WTC11 (cell line): ENCODE data around the gene LGR4. TPM values are rescaled to one million over a fixed set of nuclear protein-coding genes. Genes with fewer than 3 reads are reported as not detected.

Experiments used
- ATAC-seq: fragments of 200-7000 bp; cut with Tn5 transposase; 2 replicates; pipeline ENCODE4 v1.10.0; 2021; ENCODE audit warnings: mild to moderate bottlenecking, moderate library complexity
- CTCF ChIA-PET: fragments of 300-600 bp; sonication (Branson Sonifier 250); formaldehyde crosslinking; loops from one replicate; lab custom pipeline; 2021; ENCODE audit warnings: antibody characterized with exemption; lab: Charles Lee
- POLR2A ChIA-PET: fragments of 350-600 bp; sonication (Branson Sonifier 250); formaldehyde crosslinking; loops from one replicate; lab custom pipeline; 2021; ENCODE audit warnings: antibody characterized with exemption; lab: Charles Lee
- DNase-seq: peaks from one replicate; pipeline ENCODE4 v3.0.0; 2021; ENCODE audit warnings: low spot score
- H3K27ac Mint-ChIP-seq: 2 replicates; pipeline ENCODE4 v1.8.0; 2021; ENCODE audit warnings: mixed read lengths
- H3K27me3 Mint-ChIP-seq: 2 replicates; pipeline ENCODE4 v1.8.0; 2021; ENCODE audit warnings: low read depth, mild to moderate bottlenecking, moderate library complexity, mixed read lengths
- H3K36me3 Mint-ChIP-seq: 2 replicates; pipeline ENCODE4 v1.8.0; 2021; ENCODE audit warnings: mixed read lengths
- H3K4me1 Mint-ChIP-seq: 2 replicates; pipeline ENCODE4 v1.8.0; 2022; ENCODE audit warnings: mixed read lengths
- H3K4me3 Mint-ChIP-seq: 2 replicates; pipeline ENCODE4 v1.8.0; 2021; ENCODE audit warnings: mild to moderate bottlenecking, moderate library complexity, mixed read lengths
- H3K9me3 Mint-ChIP-seq: 2 replicates; pipeline ENCODE4 v1.8.0; 2021; ENCODE audit warnings: mixed read lengths
- ATF3 ChIP-seq: sonication (generic); formaldehyde crosslinking; conservative IDR thresholded peaks from 2 replicates; pipeline ENCODE4 v1.8.1; 2022; ENCODE audit warnings: mild to moderate bottlenecking, missing genetic modification reagents
- CREB1 ChIP-seq: sonication (generic); formaldehyde crosslinking; IDR thresholded peaks from 2 replicates; pipeline ENCODE4 v1.8.0; 2023; ENCODE audit warnings: mild to moderate bottlenecking, missing genetic modification reagents
- EMX1 ChIP-seq: fragments of 250-450 bp; sonication (Bioruptor Pico); IDR thresholded peaks from 2 replicates; pipeline ENCODE4 v1.8.0; 2021; ENCODE audit warnings: mild to moderate bottlenecking
- ETV6 ChIP-seq: sonication (generic); formaldehyde crosslinking; IDR thresholded peaks from 2 replicates; pipeline ENCODE4 v1.8.1; 2022; ENCODE audit warnings: mild to moderate bottlenecking, missing genetic modification reagents
- FOXP1 ChIP-seq: sonication (generic); formaldehyde crosslinking; IDR thresholded peaks from 2 replicates; pipeline ENCODE4 v1.8.0; 2022; ENCODE audit warnings: missing genetic modification reagents, mild to moderate bottlenecking, moderate library complexity, borderline replicate concordance
- GRHL2 ChIP-seq: fragments of 250-450 bp; sonication (Bioruptor Pico); IDR thresholded peaks from 2 replicates; pipeline ENCODE4 v1.8.0; 2022; ENCODE audit warnings: mild to moderate bottlenecking, moderate library complexity; ENCODE audit not compliant: insufficient replicate concordance, severe bottlenecking
- HMGA2 ChIP-seq: fragments of 250-450 bp; sonication (Bioruptor Pico); IDR thresholded peaks from 2 replicates; pipeline ENCODE4 v1.4.0; 2021; ENCODE audit warnings: mild to moderate bottlenecking, moderate library complexity
- NR1H2 ChIP-seq: sonication (generic); formaldehyde crosslinking; IDR thresholded peaks from 2 replicates; pipeline ENCODE4 v1.9.0; 2021; ENCODE audit warnings: mild to moderate bottlenecking, moderate library complexity, missing genetic modification reagents
- NR2C2 ChIP-seq: sonication (generic); formaldehyde crosslinking; IDR thresholded peaks from 2 replicates; pipeline ENCODE4 v1.8.0; 2022; ENCODE audit warnings: mild to moderate bottlenecking, missing genetic modification reagents
- PRRX2 ChIP-seq: fragments of 250-450 bp; sonication (Bioruptor Pico); IDR thresholded peaks from 2 replicates; pipeline ENCODE4 v1.8.0; 2021; ENCODE audit warnings: mild to moderate bottlenecking
- RORB ChIP-seq: fragments of 250-450 bp; sonication (Bioruptor Pico); IDR thresholded peaks from 2 replicates; pipeline ENCODE4 v1.9.0; 2021; ENCODE audit warnings: mild to moderate bottlenecking
- SMAD4 ChIP-seq: sonication (generic); formaldehyde crosslinking; IDR thresholded peaks from 2 replicates; pipeline ENCODE4 v1.8.0; 2022; ENCODE audit warnings: mild to moderate bottlenecking, missing genetic modification reagents
- SOX15 ChIP-seq: fragments of 250-450 bp; sonication (Bioruptor Pico); IDR thresholded peaks from 2 replicates; pipeline ENCODE4 v1.9.0; 2021; ENCODE audit warnings: mild to moderate bottlenecking
- SP1 ChIP-seq: sonication (generic); formaldehyde crosslinking; conservative IDR thresholded peaks from 2 replicates; pipeline ENCODE4 v1.8.1; 2022; ENCODE audit warnings: missing genetic modification reagents
- STAT6 ChIP-seq: sonication (generic); formaldehyde crosslinking; conservative IDR thresholded peaks from 2 replicates; pipeline ENCODE4 v1.8.1; 2023; ENCODE audit warnings: mild to moderate bottlenecking, low read depth, missing genetic modification reagents, moderate library complexity
- TCF7 ChIP-seq: sonication (generic); formaldehyde crosslinking; IDR thresholded peaks from 2 replicates; pipeline ENCODE4 v1.8.0; 2022; ENCODE audit warnings: mild to moderate bottlenecking, low read depth, missing genetic modification reagents, moderate library complexity
- TEAD1 ChIP-seq: sonication (generic); formaldehyde crosslinking; IDR thresholded peaks from 2 replicates; pipeline ENCODE4 v1.8.0; 2022; ENCODE audit warnings: mild to moderate bottlenecking, missing genetic modification reagents
- TP53 ChIP-seq: sonication (generic); formaldehyde crosslinking; IDR thresholded peaks from 2 replicates; pipeline ENCODE4 v1.8.1; 2023; ENCODE audit warnings: mild to moderate bottlenecking, missing genetic modification reagents
- ZBTB21 ChIP-seq: sonication (generic); formaldehyde crosslinking; IDR thresholded peaks from 2 replicates; pipeline ENCODE4 v1.8.1; 2023; ENCODE audit warnings: mild to moderate bottlenecking, missing genetic modification reagents, borderline replicate concordance
- ZMAT4 ChIP-seq: fragments of 250-450 bp; sonication (Bioruptor Pico); IDR thresholded peaks from 2 replicates; pipeline ENCODE4 v1.9.0; 2021; ENCODE audit warnings: mild to moderate bottlenecking
- ZNF138 ChIP-seq: sonication (generic); formaldehyde crosslinking; conservative IDR thresholded peaks from 2 replicates; pipeline ENCODE4 v1.8.1; 2022; ENCODE audit warnings: mild to moderate bottlenecking, moderate library complexity, missing genetic modification reagents
- ZNF232 ChIP-seq: sonication (generic); formaldehyde crosslinking; IDR thresholded peaks from 2 replicates; pipeline ENCODE4 v1.8.0; 2022; ENCODE audit warnings: mild to moderate bottlenecking, missing genetic modification reagents
- ZNF281 ChIP-seq: sonication (generic); formaldehyde crosslinking; IDR thresholded peaks from 2 replicates; pipeline ENCODE4 v1.8.0; 2023; ENCODE audit warnings: mild to moderate bottlenecking, missing genetic modification reagents
- ZSCAN18 ChIP-seq: fragments of 250-450 bp; sonication (Bioruptor Pico); IDR thresholded peaks from 2 replicates; pipeline ENCODE4 v2.1.2; 2022; ENCODE audit warnings: mild to moderate bottlenecking, moderate library complexity
- total RNA-seq: library from RNA; stranded (reverse); gene quantifications from 3 replicates; pipeline ENCODE4 v1.2.3, GENCODE V29; 2021
- TF ChIP-seq, protein P1 (sequence below): fragments of 250-450 bp; sonication (Bioruptor Pico); IDR thresholded peaks from 2 replicates; pipeline ENCODE4 v1.9.0; 2021; ENCODE audit warnings: mild to moderate bottlenecking

LGR4 gene
- total RNA-seq, 1 experiment from 2014 or later = 53.8 TPM

GRCh38 chr11:27444801-27445215 is 27.8 kb downstream of the LGR4 start:
- DNase-seq (peak; percentile 57), ATAC-seq (peak; percentile 92)
- peak overlapping the region; percentile 64 for H3K4me3 Mint-ChIP-seq
- no peaks in the 10 kb centered on the region for H3K27me3 Mint-ChIP-seq
- ChIA-PET CTCF (interaction anchor here (0.9 to 2.7 kb wide), 8 partner anchors 20 to 148 kb away, joined by 3 to 14 read pairs (median 4); partner anchors contain the start of gene LGR4), POLR2A (interaction anchor here (1.2 to 1.7 kb wide), 3 partner anchors 11 to 82 kb away, joined by 4 to 5 read pairs (median 5); partner anchors contain the start of genes CCDC34 and LGR4)
- peaks cover 10% of the 10 kb centered on the region for H3K36me3 Mint-ChIP-seq
- peaks cover 69% of the 10 kb centered on the region for H3K4me1 Mint-ChIP-seq
- peak overlapping the region; percentile 95 for H3K27ac Mint-ChIP-seq
- H3K9me3 Mint-ChIP-seq = no peaks in the 10 kb centered on the region
- peak; percentile 23; the same call in 1 of the 2 replicates for TF ChIP-seq SP1
- TF ChIP-seq ZNF232 (CRISPR knock-in tag) = no peak
- TF ChIP-seq ZBTB21 = 0 out of 2 replicates have a peak, but pooled peaks have one; percentile 27
- no peak for TF ChIP-seq NR2C2 (CRISPR knock-in tag)
- peak; percentile 38; the same call in 1 of the 2 replicates for TF ChIP-seq TEAD1 (CRISPR knock-in tag)
- 0 out of 2 replicates have a peak, but pooled peaks have one; percentile 14 for TF ChIP-seq ETV6 (CRISPR knock-in tag)
- TF ChIP-seq SOX15 (CRISPR knock-in tag) = no peak
- no peak for TF ChIP-seq SMAD4
- no peak for TF ChIP-seq ZNF138
- TF ChIP-seq CREB1 (CRISPR knock-in tag) = no peak
- no peak for TF ChIP-seq ZNF281 (CRISPR knock-in tag)
- no peak for TF ChIP-seq GRHL2 (CRISPR knock-in tag)

DNA sequence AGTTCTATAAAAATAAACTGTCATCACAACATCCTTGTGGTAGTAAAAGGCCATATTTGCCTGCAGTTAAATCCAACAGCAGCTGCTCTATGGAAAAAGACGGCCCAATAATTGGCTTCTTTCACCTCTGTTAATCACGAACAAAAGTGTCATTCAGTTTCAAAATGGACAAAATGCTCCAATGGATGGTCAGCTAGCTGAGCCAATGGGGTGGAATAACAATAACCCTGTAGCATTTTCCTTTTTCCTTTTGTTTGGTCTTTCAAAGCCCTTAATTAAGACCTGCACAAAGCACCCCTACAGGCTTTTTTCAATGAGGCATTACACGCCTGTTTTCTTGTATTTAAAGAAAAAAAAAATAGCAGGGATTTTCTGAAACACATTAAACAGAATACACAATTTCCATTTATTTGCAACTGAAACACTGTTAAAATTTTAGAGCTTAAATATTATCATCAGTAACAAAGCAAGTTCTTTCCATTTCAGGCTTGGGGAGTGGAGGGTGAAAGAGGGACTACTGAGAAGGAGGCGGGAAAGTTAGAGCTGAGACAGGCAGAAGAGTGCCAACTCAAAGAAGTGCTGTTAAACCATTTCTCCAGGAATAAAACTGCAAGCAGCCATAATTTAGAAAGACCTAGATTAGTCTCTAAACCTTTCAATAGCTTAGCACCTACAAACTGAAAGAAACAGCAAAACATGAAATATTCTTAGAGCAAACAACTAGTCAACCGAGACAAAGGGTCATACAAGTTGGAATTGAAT is 28.7 kb downstream of the LGR4 start:
- Mint-ChIP-seq H3K27ac (peak overlapping the region; percentile 82), H3K36me3 (peaks cover 10% of the 10 kb centered on the region)
- CTCF ChIA-PET = interaction anchor here (0.9 to 2.7 kb wide), 8 partner anchors 9 to 147 kb away, joined by 3 to 14 read pairs (median 6); partner anchors contain the start of gene LGR4
- TF ChIP-seq GRHL2 (CRISPR knock-in tag) (no peak), ATF3 (no peak), HMGA2 (CRISPR knock-in tag) (no peak), FOXP1 (CRISPR knock-in tag) (no peak), NR1H2 (CRISPR knock-in tag) (no peak), EMX1 (CRISPR knock-in tag) (no peak), TP53 (CRISPR knock-in tag) (no peak), STAT6 (no peak), SMAD4 (no peak), SOX15 (CRISPR knock-in tag) (no peak), TCF7 (CRISPR knock-in tag) (no peak), PRRX2 (no peak), ZSCAN18 (CRISPR knock-in tag) (no peak), ZMAT4 (CRISPR knock-in tag) (no peak), RORB (no peak)
- TF ChIP-seq, protein P1, sequence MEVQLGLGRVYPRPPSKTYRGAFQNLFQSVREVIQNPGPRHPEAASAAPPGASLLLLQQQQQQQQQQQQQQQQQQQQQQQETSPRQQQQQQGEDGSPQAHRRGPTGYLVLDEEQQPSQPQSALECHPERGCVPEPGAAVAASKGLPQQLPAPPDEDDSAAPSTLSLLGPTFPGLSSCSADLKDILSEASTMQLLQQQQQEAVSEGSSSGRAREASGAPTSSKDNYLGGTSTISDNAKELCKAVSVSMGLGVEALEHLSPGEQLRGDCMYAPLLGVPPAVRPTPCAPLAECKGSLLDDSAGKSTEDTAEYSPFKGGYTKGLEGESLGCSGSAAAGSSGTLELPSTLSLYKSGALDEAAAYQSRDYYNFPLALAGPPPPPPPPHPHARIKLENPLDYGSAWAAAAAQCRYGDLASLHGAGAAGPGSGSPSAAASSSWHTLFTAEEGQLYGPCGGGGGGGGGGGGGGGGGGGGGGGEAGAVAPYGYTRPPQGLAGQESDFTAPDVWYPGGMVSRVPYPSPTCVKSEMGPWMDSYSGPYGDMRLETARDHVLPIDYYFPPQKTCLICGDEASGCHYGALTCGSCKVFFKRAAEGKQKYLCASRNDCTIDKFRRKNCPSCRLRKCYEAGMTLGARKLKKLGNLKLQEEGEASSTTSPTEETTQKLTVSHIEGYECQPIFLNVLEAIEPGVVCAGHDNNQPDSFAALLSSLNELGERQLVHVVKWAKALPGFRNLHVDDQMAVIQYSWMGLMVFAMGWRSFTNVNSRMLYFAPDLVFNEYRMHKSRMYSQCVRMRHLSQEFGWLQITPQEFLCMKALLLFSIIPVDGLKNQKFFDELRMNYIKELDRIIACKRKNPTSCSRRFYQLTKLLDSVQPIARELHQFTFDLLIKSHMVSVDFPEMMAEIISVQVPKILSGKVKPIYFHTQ (CRISPR knock-in tag) = no peak

More for the DNA sequence above, 28.7 kb downstream of the LGR4 start:
- H3K27me3 Mint-ChIP-seq = no peaks in the 10 kb centered on the region
- no peaks in the 10 kb centered on the region for H3K9me3 Mint-ChIP-seq
- peak overlapping the region; percentile 64 for H3K4me3 Mint-ChIP-seq
- ATAC-seq (peak; percentile 15), DNase-seq (no peak)
- peaks cover 76% of the 10 kb centered on the region for H3K4me1 Mint-ChIP-seq
- POLR2A ChIA-PET = interaction anchor here (0.7 to 1.7 kb wide), 4 partner anchors 10 to 81 kb away, joined by 3 to 5 read pairs (median 4); partner anchors contain the start of genes CCDC34 and LGR4
